ENCODE measurements around the gene NFATC1.

The NFATC1 gene

GRCh38 chr18:79409313-79409712, 13.6 kb downstream of the NFATC1 start:
- no peak overlapping the region for H3K4me3 ChIP-seq (replicated peaks; ENCODE audit: low read depth, low read length)
- no peak for TF ChIP-seq CTCF (IDR thresholded peaks at IDR 0.05; ENCODE audit: low read depth, low read length, missing control alignments)
- DNase-seq (ENCODE audit: extremely low read depth, low read depth), result no peak

DNA sequence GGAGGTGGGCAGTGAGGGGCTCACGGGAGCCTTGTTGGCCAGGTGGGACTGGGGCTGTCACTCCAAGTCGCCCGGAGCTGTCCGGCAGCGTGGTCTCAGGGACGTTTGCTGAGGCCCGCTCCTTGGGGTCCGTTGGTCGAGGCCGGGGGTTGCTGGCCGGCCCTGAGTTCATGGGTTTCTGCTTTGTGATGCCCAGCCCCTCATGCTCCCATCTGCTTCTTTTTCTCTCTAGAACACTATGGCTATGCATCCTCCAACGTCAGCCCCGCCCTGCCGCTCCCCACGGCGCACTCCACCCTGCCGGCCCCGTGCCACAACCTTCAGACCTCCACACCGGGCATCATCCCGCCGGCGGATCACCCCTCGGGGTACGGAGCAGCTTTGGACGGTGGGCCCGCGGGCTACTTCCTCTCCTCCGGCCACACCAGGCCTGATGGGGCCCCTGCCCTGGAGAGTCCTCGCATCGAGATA, 14.5 kb downstream of the NFATC1 start:
- TF ChIP-seq CTCF (IDR thresholded peaks at IDR 0.05; ENCODE audit: low read depth, low read length, missing control alignments), result no peak
- DNase-seq (ENCODE audit: extremely low read depth, low read depth), result no peak
- no peak overlapping the region for H3K4me3 ChIP-seq (replicated peaks; ENCODE audit: low read depth, low read length)

GRCh38 chr18:79410731-79411613, 15.2 kb downstream of the NFATC1 start:
- no peak overlapping the region for H3K4me3 ChIP-seq (replicated peaks; ENCODE audit: low read depth, low read length)
- DNase-seq (ENCODE audit: extremely low read depth, low read depth), result no peak
- no peak for TF ChIP-seq CTCF (IDR thresholded peaks at IDR 0.05; ENCODE audit: low read depth, low read length, missing control alignments)

DNA sequence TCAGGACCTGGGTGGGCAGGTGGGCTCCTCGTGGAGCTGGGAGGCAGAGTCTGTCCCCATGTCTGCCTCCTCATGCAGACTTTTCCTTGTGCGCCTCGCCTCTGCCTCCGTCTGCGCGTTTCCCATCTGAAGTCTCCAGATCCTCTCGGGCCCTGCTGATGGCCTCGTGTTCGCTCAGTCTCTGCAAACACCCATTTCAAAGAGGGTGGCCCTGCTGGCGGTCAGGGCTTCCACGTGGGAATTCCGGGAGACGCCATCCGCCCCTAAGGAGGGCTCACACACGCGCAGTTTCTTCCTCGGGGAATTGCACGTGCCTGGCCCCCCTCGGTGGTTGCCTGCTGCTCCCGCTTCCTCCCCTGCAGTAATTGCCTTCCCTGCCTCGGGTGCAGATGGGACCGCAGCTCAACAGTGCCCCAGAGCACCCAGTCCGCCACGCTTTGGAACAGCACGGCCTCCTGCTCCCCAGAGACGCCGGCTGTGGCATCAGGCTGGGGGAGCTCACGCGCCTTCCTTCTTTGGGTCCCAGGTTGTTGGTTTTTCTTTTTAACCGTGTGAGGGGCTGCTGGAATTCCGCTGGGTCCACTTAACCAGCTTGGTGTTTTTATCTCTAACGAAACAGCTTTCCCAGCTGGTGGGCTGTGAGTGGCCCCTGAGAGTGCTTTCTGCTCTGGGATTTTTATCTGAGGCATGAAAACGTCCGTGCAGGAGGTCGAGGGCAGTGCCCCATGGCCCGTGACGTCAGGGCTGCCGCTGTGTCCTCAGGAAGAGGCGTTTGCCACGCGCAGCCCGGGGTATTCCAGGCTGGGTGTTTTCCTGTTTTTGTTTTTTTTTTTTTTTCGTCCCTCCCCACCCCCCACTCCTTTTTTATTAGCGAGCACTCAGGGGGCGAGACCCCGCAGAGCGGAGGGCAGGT, 16.1 kb downstream of the NFATC1 start:
- TF ChIP-seq CTCF (IDR thresholded peaks at IDR 0.05; ENCODE audit: low read depth, low read length, missing control alignments), result no peak
- no peak overlapping the region for H3K4me3 ChIP-seq (replicated peaks; ENCODE audit: low read depth, low read length)
- no peak for DNase-seq (ENCODE audit: extremely low read depth, low read depth)

DNA sequence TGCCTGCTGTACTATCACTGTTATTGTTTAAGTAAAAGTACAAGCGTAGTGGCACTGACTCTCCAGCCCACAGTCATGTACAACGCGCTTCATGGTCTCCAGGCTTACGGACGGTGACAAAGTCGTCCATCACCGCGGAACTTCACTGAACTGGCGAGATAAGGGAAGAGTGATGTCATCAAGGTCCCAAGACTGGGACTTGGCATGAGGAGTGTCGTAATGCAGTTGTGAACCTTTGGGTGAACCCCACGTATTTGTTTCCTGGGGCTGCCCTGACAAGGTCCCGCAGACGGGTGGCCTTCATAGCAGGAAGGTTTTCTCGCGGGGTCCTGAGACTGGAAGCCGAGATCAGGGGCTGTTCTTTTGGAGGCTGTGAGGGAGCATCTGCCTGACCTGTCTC, 17.3 kb downstream of the NFATC1 start:
- no peak overlapping the region for H3K4me3 ChIP-seq (replicated peaks; ENCODE audit: low read depth, low read length)
- no peak for TF ChIP-seq CTCF (IDR thresholded peaks at IDR 0.05; ENCODE audit: low read depth, low read length, missing control alignments)
- DNase-seq (ENCODE audit: extremely low read depth, low read depth), result no peak

DNA sequence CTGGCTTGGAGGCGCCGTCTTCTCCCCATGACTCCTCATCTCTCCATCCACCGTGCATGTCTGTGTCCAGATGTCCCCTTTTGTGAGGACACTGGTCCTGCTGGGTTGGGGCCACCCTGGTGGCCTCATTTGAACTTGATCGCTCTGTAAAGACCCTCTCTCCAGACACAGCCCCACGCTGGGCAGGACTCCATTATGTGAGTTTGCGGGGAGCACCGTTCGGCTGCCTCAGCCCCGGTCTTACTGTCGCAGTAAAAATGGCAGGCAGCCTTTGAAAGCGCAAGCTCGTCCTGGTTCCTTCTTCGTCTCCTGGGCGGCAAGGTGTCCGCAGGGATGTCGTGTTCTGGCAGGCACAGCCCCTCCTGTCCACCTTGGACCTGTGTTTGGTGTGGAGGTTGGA, 17.7 kb downstream of the NFATC1 start:
- TF ChIP-seq CTCF (IDR thresholded peaks at IDR 0.05; ENCODE audit: low read depth, low read length, missing control alignments), result no peak
- DNase-seq (ENCODE audit: extremely low read depth, low read depth), result no peak
- no peak overlapping the region for H3K4me3 ChIP-seq (replicated peaks; ENCODE audit: low read depth, low read length)

Measured in HFF-Myc (cell line).